DND-41 (cell line): ENCODE measurements around the gene MACC1.
"Not testable (repeated sequence)": the region's sequence is repeated elsewhere in the genome, so short reads cannot be mapped to it uniquely, and the experiment has no call there.

Experiments used
- ATAC-seq: fragments of 200-7000 bp; cut with Tn5 transposase; 3 replicates; pipeline ENCODE4 v1.9.1; 2021; ENCODE audit warnings: low read depth; ENCODE audit not compliant: insufficient read depth
- DNase-seq: peaks from one replicate; pipeline ENCODE4 v3.0.0-alpha.2; 2020
- H2AFZ ChIP-seq: 2 replicates; pipeline ENCODE4 v1.6.0; 2012; ENCODE audit warnings: low read depth, low read length
- H3K27ac ChIP-seq: 2 replicates; pipeline ENCODE4 v1.5.1; 2012; ENCODE audit warnings: low read length, inconsistent platforms
- H3K27me3 ChIP-seq: fragments of 200-600 bp; sonication (generic); 2 replicates; pipeline ENCODE4 v1.6.0; 2012; ENCODE audit warnings: low read length, mild to moderate bottlenecking, inconsistent platforms; ENCODE audit not compliant: insufficient read depth, poor library complexity
- H3K36me3 ChIP-seq: 2 replicates; pipeline ENCODE4 v1.5.1; 2012; ENCODE audit warnings: low read length, inconsistent platforms; ENCODE audit not compliant: insufficient read depth
- H3K4me1 ChIP-seq: 2 replicates; pipeline ENCODE4 v1.5.1; 2012; ENCODE audit warnings: mild to moderate bottlenecking, low read length; ENCODE audit not compliant: insufficient read depth
- H3K4me2 ChIP-seq: 2 replicates; pipeline ENCODE4 v1.6.0; 2012; ENCODE audit warnings: mild to moderate bottlenecking, moderate library complexity, low read length, inconsistent platforms; ENCODE audit not compliant: insufficient read depth
- H3K4me3 ChIP-seq, 2 experiments: fragments of 200-600 bp in 1 of 2; shearing (Covaris generic) in 1 of 2; 2 replicates each; pipeline ENCODE4 v1.5.1; 2012 to 2016; ENCODE audit warnings: inconsistent platforms in 2 of 2, low read length in 2 of 2, mild to moderate bottlenecking in 2 of 2, low read depth in 1 of 2, moderate library complexity in 1 of 2
- H3K79me2 ChIP-seq: 2 replicates; pipeline ENCODE4 v1.6.0; 2012; ENCODE audit warnings: low read length, inconsistent platforms; ENCODE audit not compliant: insufficient read depth
- H3K9ac ChIP-seq: 2 replicates; pipeline ENCODE4 v1.6.0; 2012; ENCODE audit warnings: low read depth, mild to moderate bottlenecking, inconsistent platforms, low read length, moderate library complexity
- H3K9me3 ChIP-seq: 2 replicates; pipeline ENCODE4 v1.5.1; 2012; ENCODE audit warnings: low read length, moderate library complexity, mild to moderate bottlenecking, inconsistent platforms; ENCODE audit not compliant: insufficient read depth, severe bottlenecking
- H4K20me1 ChIP-seq: 2 replicates; pipeline ENCODE4 v1.6.0; 2012; ENCODE audit warnings: low read length; ENCODE audit not compliant: insufficient read depth
- EZH2 ChIP-seq: IDR thresholded peaks from 3 replicates; pipeline ENCODE4 v1.6.1; 2012; ENCODE audit warnings: borderline replicate concordance, low read depth, mild to moderate bottlenecking, moderate library complexity, low read length, inconsistent platforms; ENCODE audit not compliant: severe bottlenecking
- TF ChIP-seq, protein P1 (sequence below): IDR thresholded peaks from 2 replicates; pipeline ENCODE4 v1.5.1; 2012; ENCODE audit warnings: borderline replicate concordance, low read length, moderate library complexity, mild to moderate bottlenecking; ENCODE audit not compliant: poor library complexity, severe bottlenecking; ENCODE audit errors: extremely low read depth

The MACC1 gene

DNA sequence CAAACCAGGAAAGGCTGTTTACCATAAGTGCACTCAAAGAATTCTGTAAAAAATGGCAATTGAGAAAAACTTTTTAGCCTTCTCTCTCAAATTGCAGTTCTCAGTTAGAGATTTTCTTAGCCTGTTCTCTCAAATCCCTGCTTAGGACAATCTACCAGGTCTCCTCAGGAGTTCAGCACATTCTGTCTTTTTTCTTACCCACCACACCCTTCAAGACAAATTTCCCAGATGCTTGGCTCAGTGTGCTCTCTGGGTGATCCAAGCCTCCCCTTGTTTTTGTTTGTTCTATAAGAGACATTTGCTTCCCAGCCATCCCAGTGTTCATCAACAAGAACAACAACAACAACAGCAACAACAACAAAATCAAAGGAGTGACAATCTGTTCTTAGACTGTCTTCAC is 87.3 kb downstream of the MACC1 start:
- ATAC-seq: no peak
- no peak overlapping the region for H3K9ac ChIP-seq

DNA sequence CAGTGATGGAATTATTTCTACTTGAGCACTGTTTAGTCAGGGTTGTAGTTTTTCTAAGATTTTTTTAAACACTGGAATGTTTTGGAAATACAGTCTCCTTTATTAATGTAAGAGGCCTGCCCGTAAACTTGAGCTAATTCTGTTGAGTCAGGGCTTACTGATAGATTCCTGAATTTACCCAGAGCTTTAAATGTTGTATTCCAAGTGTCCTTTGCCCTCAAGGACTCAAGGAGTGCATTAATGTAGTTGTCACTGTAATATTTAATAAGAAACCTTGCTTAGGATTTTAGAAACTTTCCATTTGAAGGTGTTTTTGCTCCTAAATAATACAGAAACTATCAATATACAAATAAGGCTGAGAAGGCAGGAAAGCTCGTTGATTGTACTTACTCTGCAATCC is 89.2 kb downstream of the MACC1 start:
- H3K9ac ChIP-seq: no peak overlapping the region
- H3K36me3 ChIP-seq: no peaks in the 10 kb centered on the region
- TF ChIP-seq, protein P1, sequence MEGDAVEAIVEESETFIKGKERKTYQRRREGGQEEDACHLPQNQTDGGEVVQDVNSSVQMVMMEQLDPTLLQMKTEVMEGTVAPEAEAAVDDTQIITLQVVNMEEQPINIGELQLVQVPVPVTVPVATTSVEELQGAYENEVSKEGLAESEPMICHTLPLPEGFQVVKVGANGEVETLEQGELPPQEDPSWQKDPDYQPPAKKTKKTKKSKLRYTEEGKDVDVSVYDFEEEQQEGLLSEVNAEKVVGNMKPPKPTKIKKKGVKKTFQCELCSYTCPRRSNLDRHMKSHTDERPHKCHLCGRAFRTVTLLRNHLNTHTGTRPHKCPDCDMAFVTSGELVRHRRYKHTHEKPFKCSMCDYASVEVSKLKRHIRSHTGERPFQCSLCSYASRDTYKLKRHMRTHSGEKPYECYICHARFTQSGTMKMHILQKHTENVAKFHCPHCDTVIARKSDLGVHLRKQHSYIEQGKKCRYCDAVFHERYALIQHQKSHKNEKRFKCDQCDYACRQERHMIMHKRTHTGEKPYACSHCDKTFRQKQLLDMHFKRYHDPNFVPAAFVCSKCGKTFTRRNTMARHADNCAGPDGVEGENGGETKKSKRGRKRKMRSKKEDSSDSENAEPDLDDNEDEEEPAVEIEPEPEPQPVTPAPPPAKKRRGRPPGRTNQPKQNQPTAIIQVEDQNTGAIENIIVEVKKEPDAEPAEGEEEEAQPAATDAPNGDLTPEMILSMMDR: no peak
- no peak for TF ChIP-seq EZH2
- H2AFZ ChIP-seq: no peak overlapping the region
- no peaks in the 10 kb centered on the region for H4K20me1 ChIP-seq
- ATAC-seq: no peak
- H3K27ac ChIP-seq: no peak overlapping the region
- H3K27me3 ChIP-seq: no peaks in the 10 kb centered on the region
- H3K4me2 ChIP-seq: no peak overlapping the region
- H3K4me3 ChIP-seq: no peak overlapping the region
- H3K79me2 ChIP-seq: no peaks in the 10 kb centered on the region
- H3K4me1 ChIP-seq: no peaks in the 10 kb centered on the region
- H3K9me3 ChIP-seq: no peaks in the 10 kb centered on the region
- DNase-seq: no peak

More for the DNA sequence above, 87.3 kb downstream of the MACC1 start:
- Histone ChIP-seq H2AFZ (no peak overlapping the region), H3K4me1 (no peaks in the 10 kb centered on the region), H3K27me3 (no peaks in the 10 kb centered on the region), H3K4me2 (no peak overlapping the region), H3K4me3 (no peak overlapping the region), H3K79me2 (no peaks in the 10 kb centered on the region), H3K9me3 (no peaks in the 10 kb centered on the region), H4K20me1 (no peaks in the 10 kb centered on the region), H3K36me3 (no peaks in the 10 kb centered on the region), H3K27ac (no peak overlapping the region)
- TF ChIP-seq, protein P1: no peak
- TF ChIP-seq EZH2: no peak
- no peak for DNase-seq

DNA sequence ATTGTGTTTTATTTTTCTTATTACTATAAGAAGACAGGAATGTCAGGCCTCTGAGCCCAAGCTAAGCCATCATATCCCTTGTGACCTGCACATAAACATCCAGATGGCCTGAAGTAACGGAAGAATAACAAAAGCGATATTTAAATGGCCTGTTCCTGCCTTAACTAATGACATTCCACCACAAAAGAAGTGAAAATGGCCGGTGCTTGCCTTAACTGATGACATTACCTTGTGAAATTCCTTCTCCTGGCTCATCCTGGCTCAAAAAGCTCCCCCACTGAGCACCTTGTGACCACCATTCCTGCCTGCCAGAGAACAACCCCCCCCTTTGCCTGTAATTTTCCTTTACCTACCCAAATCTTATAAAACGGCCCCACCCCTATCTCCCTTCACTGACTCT is 91.1 kb downstream of the MACC1 start:
- ATAC-seq: not testable (repeated sequence)

DNA sequence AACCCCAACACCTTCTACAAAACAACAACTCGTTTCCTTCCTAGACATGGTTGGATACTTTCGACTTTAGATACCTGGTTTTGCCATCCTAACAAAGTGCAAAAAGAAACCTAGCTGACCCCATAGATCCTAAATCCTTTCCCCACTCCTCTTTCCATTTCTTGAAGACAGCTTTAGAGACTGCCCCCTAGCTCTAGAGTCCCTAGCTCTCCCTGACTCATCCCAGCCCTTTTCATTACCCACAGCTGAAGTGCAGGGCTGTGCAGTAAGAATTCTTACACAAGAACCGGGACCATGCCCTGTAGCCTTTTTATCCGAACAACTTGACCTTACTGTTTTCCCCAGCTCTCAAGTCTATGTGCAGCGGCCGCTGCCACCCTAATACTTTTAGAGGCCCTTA is 93.1 kb downstream of the MACC1 start:
- not testable (repeated sequence) for H3K4me1 ChIP-seq, H3K27me3 ChIP-seq, H3K9me3 ChIP-seq, DNase-seq, H3K79me2 ChIP-seq, H4K20me1 ChIP-seq, H3K4me3 ChIP-seq, ATAC-seq, H3K36me3 ChIP-seq, H3K4me2 ChIP-seq, H3K27ac ChIP-seq, H3K9ac ChIP-seq, H2AFZ ChIP-seq

More for the DNA sequence above, 91.1 kb downstream of the MACC1 start:
- H3K36me3 ChIP-seq, H3K4me3 ChIP-seq, DNase-seq, H3K4me1 ChIP-seq, H3K4me2 ChIP-seq, H4K20me1 ChIP-seq, H3K9me3 ChIP-seq, H2AFZ ChIP-seq, H3K27ac ChIP-seq, H3K79me2 ChIP-seq, H3K9ac ChIP-seq, H3K27me3 ChIP-seq: not testable (repeated sequence)

DNA sequence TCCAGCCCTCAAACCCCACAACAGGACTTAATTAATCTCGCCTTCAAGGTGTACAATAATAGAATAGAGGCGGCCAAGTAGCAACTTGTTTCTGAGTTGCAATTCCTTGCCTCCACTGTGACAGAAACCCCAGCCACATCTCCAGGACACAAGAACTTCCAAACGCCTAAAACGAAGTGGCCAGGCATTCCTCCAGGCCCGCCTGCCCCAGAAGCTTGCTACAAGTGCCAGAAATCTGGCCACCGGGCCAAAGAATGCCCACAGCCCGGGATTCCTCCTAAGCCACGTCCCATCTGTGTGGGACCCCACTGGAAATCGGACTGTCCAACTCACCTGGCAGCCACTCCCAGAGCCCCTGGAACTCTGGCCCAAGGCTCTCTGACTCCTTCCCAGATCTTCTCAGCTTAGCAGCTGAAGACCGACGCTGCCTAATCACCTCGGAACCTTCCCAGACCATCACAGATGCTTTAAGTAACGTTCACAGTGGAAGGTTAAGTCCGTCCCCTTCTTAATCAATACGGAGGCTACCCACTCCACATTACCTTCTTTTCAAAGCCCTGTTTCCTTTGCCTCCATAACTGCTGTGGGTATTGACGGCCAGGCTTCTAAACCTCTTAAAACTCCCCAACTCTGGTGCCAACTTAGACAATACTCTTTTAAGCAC is 94.4 kb downstream of the MACC1 start:
- not testable (repeated sequence) for H4K20me1 ChIP-seq, H3K4me3 ChIP-seq, H3K4me2 ChIP-seq, ATAC-seq, H3K36me3 ChIP-seq, H3K27ac ChIP-seq, H2AFZ ChIP-seq, H3K4me1 ChIP-seq, H3K79me2 ChIP-seq, H3K27me3 ChIP-seq, H3K9me3 ChIP-seq, DNase-seq, H3K9ac ChIP-seq
